NCI-H524 treated with DMSO at 0.1 percent for 48 hours (cell line): ENCODE results near the gene GNAT2.

ENCODE experiments used
- DNase-seq: peaks from one replicate; lab custom pipeline; 2025; lab: John Stamatoyannopoulos, UW

GNAT2 gene

GRCh38 chr1:109610609-109611307, 8.7 kb downstream of the GNAT2 start:
- DNase-seq: no peak

GRCh38 chr1:109609881-109610280, 9.5 kb downstream of the GNAT2 start:
- DNase-seq: no peak

GRCh38 chr1:109605381-109605780, 14.0 kb downstream of the GNAT2 start:
- no peak for DNase-seq

- DNase-seq: no peak
Measured at GRCh38 chr1:109603229-109603628, 16.2 kb downstream of the GNAT2 start.

GRCh38 chr1:109598655-109599054, 20.8 kb downstream of the GNAT2 start:
- DNase-seq: no peak

- DNase-seq: no peak
Measured at GRCh38 chr1:109598156-109598555, 21.3 kb downstream of the GNAT2 start.

GRCh38 chr1:109595531-109595930, 23.9 kb downstream of the GNAT2 start:
- DNase-seq: no peak

- no peak for DNase-seq
Measured at GRCh38 chr1:109592916-109593315, 26.5 kb downstream of the GNAT2 start.

GRCh38 chr1:109589679-109590078, 29.7 kb downstream of the GNAT2 start:
- DNase-seq: no peak

GRCh38 chr1:109589177-109589576, 30.2 kb downstream of the GNAT2 start:
- no peak for DNase-seq

- no peak for DNase-seq
Measured at GRCh38 chr1:109586055-109586454, 33.4 kb downstream of the GNAT2 start.

GRCh38 chr1:109584766-109585165, 34.6 kb downstream of the GNAT2 start:
- DNase-seq: no peak

GRCh38 chr1:109582021-109582420, 37.4 kb downstream of the GNAT2 start:
- no peak for DNase-seq

- DNase-seq: no peak
Measured at GRCh38 chr1:109579491-109579890, 39.9 kb downstream of the GNAT2 start.

GRCh38 chr1:109578947-109579443, 40.4 kb downstream of the GNAT2 start:
- no peak for DNase-seq

GRCh38 chr1:109573785-109574184, 45.6 kb downstream of the GNAT2 start:
- no peak for DNase-seq

- no peak for DNase-seq
Measured at GRCh38 chr1:109570414-109570813, 49.0 kb downstream of the GNAT2 start.

GRCh38 chr1:109569323-109569722, 50.1 kb downstream of the GNAT2 start:
- DNase-seq: no peak

GRCh38 chr1:109567877-109568672, 51.3 kb downstream of the GNAT2 start:
- no peak for DNase-seq

- DNase-seq: no peak
Measured at GRCh38 chr1:109566982-109567381, 52.4 kb downstream of the GNAT2 start.

GRCh38 chr1:109565241-109565640, 54.2 kb downstream of the GNAT2 start:
- DNase-seq: no peak

- DNase-seq: no peak
Measured at GRCh38 chr1:109564194-109564878, 55.1 kb downstream of the GNAT2 start.

GRCh38 chr1:109559995-109560394, 59.4 kb downstream of the GNAT2 start:
- no peak for DNase-seq
